CD4-positive, alpha-beta T cell treated with Interleukin-15 for 1 hour (primary cell): ENCODE data around the gene LRRC36.

Experiments
- DNase-seq: peaks from one replicate; pipeline ENCODE4 v3.0.0-alpha.2; 2020

Gene LRRC36

DNA sequence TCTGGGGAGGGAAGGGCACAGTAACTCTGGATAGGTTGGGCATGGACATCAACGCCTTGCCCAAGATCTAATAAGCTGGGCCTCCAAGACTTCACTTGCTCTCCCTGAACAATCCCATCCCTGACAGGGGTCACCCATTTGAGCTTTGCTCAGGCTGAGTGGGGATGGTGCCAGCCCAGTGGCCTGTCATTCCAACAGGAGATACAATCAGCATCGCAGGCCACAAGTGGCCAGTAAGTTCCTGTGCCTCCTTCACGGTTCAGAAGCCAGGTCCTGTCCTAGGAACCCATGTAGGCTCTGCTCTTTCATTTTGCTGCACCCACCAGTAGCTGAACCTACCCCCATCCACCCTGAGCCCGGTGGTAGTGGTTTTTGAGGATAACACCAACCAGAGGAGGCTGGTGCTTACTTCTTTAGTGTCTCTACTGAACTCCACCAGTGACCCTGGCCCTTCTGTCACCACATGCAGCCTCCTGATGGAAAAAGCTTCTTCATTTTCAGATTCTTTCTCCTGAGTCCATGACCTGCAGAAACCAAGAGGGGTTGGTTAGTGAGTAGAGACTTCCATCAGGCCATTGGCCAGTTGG, 32.4 kb upstream of the LRRC36 start:
- no peak for DNase-seq

GRCh38 chr16:67294938-67295361, 31.7 kb upstream of the LRRC36 start:
- no peak for DNase-seq

GRCh38 chr16:67296420-67296819, 30.2 kb upstream of the LRRC36 start:
- DNase-seq = no peak

GRCh38 chr16:67298277-67298676, 28.3 kb upstream of the LRRC36 start:
- no peak for DNase-seq

DNA sequence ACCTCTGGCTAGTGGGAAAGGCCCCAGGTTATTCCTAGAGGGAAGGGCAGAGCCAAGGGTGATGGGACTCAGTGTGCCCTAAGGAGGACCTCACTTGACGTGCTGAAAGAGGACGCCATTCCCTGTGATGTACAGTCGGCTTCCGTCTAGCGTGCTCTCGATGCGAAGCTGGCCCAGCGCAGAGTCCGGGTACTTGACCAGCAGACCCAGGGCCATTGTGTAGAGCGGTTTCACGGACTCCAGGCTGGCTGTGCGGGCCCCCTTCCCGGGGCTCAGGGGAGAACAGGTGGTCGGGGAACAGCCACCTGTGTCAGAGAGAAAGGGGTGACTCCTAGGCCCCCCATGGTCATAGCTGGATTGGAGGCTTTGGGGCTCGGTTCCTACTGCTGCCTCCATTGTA, 27.3 kb upstream of the LRRC36 start:
- no peak for DNase-seq

- DNase-seq = no peak
Observed at GRCh38 chr16:67301080-67301782, 25.4 kb upstream of the LRRC36 start.

DNA sequence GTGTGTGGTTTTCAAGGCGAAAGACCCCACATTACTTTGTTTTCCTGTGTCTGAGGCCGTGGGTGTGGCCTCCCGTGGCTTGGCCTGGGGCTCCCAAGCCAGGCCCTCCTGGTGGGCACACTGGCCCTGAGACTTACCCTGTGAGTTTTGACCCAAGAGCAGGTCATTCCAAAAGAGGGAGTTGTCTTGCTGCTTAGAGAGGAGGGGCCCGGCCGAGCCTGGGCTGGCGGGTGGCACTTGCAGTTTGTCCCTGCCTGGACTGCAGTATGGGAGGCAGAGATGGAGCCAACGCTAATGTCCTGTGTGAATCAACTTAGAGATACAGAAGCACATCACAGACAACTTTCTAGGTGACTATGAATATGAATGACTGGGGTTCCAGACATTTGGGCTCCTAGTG, 24.5 kb upstream of the LRRC36 start:
- DNase-seq = no peak

GRCh38 chr16:67302970-67303369, 23.6 kb upstream of the LRRC36 start:
- no peak for DNase-seq

- no peak for DNase-seq
Observed at GRCh38 chr16:67304020-67304419, 22.6 kb upstream of the LRRC36 start.

- DNase-seq = no peak
Observed at GRCh38 chr16:67305216-67306071, 21.2 kb upstream of the LRRC36 start.

DNA sequence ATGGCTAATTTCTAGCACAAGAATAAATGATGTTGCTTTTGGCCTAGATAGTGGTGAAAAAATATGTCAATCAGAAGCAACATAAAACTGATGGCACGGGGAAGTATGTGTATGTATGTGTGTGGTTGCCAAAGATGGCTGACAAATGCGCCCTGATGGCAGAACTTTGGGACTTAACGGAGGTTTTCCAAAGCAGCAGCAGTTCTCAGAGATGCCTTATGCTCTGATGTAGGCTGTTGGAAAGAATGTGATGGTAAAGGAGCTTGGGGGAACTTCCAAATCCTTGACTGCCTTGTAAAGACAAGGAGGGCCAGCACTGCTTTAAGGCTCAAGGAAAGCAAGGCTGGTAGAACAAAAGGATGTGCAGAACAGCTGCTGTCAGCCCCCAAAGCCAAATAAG, 16.1 kb upstream of the LRRC36 start:
- no peak for DNase-seq

DNA sequence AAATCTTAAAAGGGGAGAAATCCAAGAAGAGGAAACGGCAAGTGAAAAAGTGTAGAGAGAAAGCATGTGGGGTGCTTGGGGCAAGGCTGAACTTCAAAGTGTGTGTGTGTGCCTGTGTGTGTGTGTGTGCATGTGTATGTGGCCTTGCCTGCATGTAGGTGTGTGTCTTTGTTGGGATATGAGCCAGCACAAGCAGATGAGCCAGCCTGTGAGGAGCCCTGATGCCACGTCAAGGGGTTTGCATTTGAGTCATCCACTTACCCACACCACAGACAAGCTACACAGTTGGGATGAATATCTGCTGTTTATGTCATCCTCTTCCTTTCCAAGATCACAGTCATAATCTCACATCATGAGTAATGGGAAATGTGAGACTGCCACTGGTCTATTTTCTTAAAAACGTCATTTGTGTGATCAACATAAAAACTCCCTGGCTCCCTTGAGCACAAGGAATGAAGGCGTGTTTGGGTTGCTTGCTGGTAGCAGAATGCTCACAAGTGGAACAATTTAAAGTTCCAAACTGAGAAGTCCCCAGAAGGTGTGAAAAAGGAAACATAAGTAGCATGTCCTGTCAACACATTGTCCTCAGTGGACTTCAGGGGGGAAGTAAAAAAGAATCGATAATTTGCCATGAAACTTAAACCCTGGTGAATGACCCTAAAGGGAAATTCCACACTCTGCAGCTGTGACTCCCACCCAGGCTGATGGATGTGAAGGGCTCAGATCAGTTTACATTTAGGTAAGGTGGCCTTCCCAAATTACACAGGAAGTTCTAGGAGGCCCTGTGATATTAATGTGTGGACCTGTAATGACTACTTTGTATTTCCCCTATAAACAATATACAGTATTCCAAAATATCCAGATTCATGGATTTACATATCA, 14.8 kb upstream of the LRRC36 start:
- no peak for DNase-seq

DNA sequence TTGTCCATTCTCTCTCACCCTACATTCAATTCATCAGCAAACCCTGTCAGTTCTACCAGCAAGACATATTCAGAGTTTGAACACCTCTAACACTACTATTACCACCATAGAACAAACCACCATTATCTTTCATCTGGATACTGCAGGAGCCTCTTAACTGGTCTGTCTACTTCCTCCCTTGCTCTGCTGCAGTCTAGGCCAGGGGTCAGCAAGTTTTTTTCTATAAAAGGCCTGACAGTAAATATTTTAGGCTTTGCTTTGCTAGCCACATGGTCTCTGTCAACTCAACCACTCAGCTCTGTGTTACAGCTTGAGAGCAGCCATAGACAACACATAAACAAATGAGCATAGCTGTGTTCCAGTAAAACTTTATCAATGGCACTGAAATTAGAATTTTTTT, 13.9 kb upstream of the LRRC36 start:
- no peak for DNase-seq

GRCh38 chr16:67317853-67318252, 8.8 kb upstream of the LRRC36 start:
- DNase-seq = no peak

GRCh38 chr16:67326115-67326471, 522 bp upstream of the LRRC36 start:
- DNase-seq = no peak

DNA sequence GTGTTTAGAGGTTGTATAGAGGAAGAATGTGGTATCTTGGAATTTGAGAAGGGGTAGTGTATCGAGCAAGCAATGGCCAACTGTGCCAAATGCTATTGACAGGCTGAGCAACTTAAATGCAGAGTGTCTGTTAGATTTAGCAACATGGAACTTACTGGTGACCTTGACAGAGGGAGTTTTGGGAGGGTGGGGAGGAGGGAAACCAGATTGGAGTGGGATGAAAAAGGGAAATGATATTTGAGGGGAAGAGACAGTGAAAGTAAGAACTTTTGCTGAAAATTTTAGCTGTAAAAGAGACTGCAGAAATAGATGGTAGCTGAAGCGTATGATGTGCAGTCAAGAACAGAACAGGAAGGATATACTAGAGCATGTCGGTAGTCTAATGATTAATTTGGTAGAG, 1.1 kb downstream of the LRRC36 start:
- DNase-seq = no peak

GRCh38 chr16:67329901-67330300, 3.3 kb downstream of the LRRC36 start:
- DNase-seq = no peak

GRCh38 chr16:67333315-67333714, 6.7 kb downstream of the LRRC36 start:
- no peak for DNase-seq

- no peak for DNase-seq
Observed at GRCh38 chr16:67336116-67336515, 9.5 kb downstream of the LRRC36 start.

DNA sequence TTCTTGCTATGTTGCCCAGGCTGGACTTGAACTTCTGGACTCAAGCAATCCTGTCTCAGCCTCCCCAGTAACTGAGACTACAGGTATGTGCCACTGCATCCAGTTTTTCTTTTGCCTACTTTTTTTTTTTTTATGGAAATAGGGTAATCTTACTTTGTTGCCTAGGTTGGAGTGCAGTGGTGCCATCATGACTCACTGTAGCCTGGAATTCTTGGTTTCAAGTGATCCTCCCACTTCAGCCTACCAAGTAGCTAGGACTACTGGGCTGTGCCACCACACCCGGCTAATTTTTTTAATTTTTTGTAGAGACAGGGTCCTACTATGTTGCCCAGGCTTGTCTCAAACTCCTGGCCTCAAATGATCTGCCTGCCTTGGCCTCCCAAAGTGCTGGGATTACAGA, 10.0 kb downstream of the LRRC36 start:
- no peak for DNase-seq

DNA sequence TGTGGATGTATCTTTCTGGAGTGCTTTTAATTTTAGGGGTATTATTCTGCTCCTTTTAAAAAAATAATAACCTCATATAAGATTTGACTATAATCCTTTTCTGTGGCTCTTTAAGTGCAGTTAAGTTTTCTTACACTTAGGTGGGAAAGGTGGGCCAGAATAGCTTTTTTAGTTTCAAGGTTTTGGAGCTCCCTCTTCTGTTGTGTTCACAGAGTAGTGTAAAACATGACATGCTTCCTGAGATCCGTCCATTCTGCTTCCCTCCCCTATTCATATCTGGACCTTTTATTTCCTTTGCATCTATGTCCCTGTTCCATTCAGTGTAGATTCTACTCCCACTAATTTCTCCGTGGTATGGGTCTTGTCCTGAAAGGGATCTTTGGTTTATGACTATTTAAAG, 12.8 kb downstream of the LRRC36 start:
- DNase-seq = no peak

DNA sequence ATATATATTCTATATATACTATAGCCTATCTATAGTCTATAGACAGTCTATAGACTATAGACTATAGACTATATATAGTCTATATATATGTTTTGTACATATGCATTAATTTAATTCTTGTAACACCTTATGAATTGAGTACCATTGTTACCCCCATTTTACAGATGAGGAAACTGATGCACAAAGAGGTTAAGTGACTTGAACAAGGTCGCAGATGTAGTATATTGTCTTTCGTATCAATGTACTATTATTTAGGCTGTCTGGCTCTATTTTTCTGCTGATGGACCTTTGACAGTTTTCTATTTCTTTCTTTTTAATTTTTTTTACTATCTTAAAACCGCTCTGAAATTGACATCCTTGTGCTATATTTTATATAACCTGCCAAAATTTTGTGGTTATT, 14.6 kb downstream of the LRRC36 start:
- no peak for DNase-seq

DNA sequence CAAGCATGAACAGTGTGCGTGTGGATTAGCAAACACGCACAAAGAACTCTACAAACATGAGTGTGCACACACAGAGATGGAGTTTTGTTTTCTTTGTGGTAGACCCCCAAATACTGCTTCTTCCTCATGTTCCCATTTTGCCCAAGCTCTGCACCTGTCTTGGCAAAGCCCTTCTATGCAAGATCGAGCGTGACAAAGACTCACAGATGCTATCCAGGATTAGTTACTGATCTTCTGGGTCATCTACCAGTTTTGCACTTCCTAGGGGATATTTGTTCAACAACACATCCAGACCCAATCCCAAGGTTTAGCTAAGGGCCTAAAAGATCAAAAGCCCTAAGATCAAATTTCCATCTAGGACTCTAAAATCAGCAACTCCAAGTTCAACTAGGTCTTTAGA, 16.0 kb downstream of the LRRC36 start:
- no peak for DNase-seq
